ENCODE data around the gene AGBL4.

Gene AGBL4

DNA sequence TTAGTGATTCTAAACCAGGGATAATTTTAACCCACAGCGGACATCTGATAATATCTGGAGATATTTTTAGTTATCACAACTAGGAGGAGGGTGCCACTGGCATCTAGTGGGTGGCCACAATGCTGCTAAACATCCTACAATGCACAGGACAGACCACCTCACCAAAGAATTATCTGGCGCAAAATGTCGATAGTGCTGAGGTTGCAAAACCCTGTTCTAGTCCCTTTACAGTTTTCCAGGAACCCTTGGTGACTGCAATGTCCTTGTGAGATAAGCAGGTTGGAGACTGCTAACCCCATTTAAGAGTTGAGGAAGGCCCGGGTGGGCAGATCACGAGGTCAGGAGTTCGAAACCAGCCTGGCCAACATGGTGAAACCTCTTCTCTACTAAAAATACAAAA is 1083.9 kb downstream of the AGBL4 start:
- DNase-seq = no peak

GRCh38 chr1:48939042-48939441 is 1084.7 kb downstream of the AGBL4 start:
- no peak for DNase-seq

DNA sequence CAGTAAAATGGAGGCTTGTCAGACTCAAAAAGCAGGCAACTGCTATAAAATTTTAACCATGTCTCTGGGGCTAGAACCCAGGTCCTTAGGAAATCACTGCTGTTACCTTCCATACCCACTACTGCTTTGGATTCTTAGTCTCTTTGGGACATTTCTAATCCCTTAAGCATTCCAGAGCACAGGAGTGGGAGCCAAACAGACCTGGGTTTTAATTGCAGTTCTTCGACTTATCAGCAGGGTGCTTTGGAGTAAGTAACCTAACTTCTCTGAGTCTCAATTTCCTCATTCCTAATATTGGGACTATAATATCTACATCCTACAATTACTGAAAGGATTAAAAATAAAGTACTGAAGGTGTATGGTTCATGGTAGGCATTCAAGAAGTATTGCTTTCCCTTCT is 1086.0 kb downstream of the AGBL4 start:
- no peak for DNase-seq

DNA sequence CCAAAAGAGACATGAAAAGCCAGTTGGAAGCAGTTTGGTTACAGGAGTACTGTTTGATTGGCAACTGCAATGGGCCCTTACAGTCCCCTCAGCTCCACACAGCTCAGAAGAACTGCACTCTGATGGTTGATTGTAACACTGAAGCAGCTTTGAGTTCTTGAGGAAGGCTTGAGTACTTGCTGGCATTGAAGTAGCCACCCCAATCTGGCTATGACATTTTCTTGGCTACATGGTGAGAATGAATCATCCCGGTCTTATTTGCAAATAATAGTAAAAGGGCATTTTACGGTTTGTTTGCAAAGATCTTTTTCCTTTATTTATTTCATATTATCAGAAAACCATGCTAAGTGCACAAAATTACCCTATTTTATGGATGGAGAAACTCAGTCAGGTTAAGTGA is 1087.3 kb downstream of the AGBL4 start:
- DNase-seq = no peak

GRCh38 chr1:48932366-48932765 is 1091.4 kb downstream of the AGBL4 start:
- DNase-seq = no peak

DNA sequence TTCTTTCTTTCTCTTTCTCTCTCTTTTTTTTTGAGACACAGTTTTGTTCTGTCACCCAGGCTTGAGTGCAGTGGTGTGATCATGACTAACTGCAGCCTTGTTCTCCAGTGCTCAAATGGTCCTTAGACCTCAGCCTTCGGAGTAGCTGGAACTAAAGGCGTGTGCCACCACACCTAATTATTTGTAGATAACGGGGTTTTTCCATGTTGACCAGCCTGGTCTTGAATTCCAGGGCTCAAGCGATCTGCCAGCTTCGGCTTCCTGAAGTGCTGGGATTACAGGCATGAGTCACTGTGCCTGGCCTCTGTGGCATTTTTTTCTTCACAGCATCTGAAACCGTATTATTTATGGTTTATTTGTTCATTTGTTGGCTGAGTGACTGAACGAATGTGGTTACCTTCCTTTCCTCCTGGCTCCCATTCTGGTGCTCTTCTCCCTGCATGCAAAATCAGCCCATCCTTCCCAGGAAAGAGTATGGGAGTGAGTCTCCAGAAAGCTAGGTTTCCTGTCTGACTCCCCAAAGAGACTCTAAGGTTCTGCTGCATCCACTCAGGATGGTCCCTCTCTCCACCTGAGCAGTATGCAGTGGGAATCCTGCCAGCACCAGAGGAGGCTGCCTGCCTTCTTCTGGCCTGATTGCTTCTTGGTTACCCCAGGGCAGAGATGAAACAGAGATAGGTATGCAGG is 1092.1 kb downstream of the AGBL4 start:
- DNase-seq = no peak

DNA sequence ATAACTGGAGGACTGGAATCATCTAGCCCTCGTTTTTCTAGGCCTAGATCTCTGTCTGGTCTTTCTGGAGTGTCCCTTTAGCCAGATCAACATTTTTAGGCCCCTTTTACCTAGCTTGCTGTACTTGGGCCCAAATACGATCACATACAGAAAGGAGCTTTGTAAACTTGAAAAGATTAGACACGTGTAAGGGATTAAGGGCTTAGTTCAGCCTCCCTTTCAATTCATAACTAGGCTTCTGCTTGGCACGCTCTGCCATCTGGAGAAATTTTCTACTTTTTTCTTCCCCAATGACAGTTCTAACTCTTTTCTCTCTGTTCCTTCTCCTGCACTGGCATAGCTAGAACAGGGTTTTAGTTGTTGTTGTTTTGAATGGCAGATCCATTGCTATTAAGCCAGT is 1093.7 kb downstream of the AGBL4 start:
- DNase-seq = no peak

DNA sequence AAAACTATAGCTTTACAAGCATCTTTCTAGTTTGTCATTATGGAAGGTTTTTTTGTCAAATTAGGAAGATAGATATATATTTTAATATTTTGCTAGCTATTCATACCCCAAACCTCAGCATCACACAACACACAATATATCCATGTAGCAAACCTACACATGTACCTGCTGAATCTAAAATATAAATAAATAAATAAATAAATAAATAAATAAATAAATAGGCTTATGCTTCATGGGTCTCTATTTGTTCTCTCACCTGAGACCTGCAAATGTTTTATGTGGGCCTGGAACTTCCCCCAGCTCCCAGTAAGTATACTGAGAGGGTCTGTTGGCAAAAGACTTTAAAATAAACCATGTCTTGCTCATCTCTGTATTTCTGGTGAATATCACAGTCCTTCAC is 1099.7 kb downstream of the AGBL4 start:
- DNase-seq = no peak

DNA sequence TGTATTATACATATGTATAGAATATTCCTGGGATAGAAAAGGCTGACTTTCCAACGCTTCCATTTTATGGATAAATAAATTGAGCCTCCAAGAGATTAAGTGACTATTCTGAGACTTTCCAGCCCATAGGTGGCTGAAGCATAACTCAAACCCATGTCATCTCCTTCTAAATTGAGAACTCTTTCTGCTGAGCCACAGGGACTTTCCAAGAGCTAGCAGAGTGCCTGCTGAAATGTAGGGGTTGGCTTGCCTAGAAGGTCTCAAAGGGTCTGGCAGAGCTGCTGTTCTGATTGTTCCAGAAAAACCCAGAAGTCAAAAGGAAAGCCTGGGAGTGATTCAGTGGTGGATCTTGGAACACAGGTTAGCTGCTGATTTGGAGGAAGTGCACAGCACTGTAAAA is 1100.6 kb downstream of the AGBL4 start:
- no peak for DNase-seq

GRCh38 chr1:48920851-48921250 is 1102.9 kb downstream of the AGBL4 start:
- no peak for DNase-seq

GRCh38 chr1:48917901-48918603 is 1105.7 kb downstream of the AGBL4 start:
- DNase-seq = no peak

GRCh38 chr1:48917070-48917454 is 1106.7 kb downstream of the AGBL4 start:
- DNase-seq = no peak

DNA sequence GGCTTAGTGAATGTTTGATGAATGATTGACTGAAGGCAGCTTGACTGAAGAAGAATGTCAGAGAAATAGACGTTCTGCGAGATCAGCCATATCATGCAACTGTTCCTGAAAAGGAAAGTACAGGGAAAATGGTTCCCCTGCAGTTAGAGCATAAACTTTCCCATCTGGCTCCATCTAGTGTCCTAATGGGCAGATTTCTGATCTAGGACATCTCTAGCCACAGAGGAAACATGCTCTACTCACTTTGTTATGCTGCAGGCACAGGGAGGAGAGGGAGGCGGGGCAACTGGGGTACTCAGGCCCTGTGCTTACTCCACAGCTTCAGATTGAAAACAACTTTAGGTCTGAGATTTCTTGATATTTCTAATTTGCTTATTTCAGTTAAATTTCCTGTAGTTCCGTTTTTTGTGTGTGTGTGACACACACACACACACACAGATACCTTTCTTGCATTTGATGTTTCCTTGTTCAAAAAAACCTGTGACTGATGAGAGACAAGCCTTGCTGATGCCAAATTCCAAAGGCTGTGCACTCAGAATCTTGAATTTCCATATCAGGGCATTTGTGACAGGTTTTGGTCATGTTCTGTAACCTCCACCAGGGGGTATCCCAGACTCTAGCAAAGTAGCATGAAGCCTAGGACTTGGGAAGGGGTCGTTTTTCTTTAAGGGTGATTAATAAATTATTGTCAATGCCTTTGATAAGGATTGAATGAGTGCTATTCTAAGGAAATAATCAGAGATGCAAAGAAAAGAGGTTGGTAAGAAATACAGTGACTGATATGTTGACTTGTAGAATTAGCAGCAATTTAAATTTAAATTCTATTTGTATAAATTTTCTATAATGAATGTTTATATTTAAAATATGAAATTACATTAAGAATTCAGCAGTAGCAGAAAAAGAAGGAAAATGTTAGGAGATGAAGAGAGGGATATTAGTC is 1107.4 kb downstream of the AGBL4 start:
- peak; percentile 50 for DNase-seq

DNA sequence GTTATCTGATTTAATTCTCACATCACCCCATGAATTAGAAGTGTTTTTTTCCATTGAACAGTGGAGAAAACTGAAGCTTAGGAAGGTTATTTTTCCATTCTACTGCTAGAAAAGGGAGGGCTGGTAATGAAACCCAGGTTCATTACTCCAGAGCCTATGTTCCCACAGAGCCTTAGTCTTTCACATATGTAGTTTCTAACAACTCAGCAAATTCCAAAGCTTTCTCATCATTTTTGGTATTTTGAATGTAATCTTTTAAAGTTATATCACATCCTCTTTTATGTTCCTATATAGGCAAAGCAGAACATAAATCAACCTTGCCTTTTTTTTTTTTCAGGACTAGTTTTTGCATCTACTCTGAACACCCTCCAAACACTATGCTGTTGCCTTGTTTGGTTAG is 1115.1 kb downstream of the AGBL4 start:
- no peak for DNase-seq

GRCh38 chr1:48906729-48907128 is 1117.0 kb downstream of the AGBL4 start:
- DNase-seq = no peak

DNA sequence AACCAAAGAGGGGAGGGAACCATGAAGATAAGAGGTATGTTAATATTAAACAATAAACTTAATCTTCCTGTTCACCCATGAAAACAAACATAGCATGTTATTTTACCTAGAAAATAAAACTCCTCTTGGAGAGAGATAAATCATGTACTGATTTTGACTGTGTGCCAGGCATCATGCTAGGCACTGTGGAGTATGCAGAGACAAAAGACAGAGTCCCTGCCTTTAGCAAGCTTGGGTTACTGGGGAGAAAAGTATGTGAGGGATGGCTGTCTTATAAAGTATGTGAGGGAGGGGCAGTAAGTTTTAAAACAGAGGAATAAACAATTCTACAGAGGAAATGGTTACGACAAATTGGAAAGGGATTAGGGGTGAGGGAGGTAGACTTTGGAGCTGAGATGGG is 1117.6 kb downstream of the AGBL4 start:
- DNase-seq = no peak

GRCh38 chr1:48903291-48903690 is 1120.5 kb downstream of the AGBL4 start:
- no peak for DNase-seq

- DNase-seq = no peak
Measured at GRCh38 chr1:48898894-48899293, 1124.9 kb downstream of the AGBL4 start.

DNA sequence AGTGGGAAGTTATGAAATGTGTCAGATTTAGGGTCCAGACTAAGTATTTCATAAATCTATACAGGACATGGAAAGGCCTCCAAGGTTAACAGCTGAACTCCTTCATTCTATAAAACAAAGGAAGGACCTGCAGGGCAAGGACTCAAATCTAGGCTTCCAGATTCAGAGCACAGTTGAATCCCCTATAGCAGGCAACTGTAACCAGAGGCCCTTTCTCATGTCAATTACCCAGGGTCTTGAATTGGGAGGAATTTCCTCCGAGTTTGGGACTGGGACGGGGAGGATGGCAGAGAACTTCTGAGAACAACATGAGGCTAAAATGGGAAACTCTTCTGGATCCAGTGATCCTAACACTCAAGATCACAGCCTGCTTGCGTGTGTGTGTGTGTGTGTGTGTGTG is 1134.1 kb downstream of the AGBL4 start:
- no peak for DNase-seq

- DNase-seq = no peak
Measured at GRCh38 chr1:48889082-48889481, 1134.7 kb downstream of the AGBL4 start.

DNA sequence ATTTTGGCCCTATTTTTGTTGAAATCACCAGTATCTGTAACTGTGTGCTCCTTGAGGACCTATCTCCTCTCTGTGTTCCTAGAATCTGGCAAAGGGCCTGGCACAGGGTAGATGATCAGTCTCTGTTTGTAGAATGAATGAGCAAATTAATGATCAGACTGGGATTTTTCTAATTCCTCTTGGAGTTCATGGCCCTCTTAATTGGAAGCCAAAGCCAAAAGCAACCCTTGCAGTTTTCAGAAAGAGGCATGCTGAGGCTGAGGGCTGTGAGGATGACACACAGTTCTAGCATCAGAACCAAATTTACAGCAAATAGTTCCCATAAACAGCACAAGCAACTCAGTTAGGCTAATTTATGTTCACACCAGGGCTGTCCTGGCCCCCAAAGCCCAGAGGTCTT is 1136.0 kb downstream of the AGBL4 start:
- no peak for DNase-seq

DNA sequence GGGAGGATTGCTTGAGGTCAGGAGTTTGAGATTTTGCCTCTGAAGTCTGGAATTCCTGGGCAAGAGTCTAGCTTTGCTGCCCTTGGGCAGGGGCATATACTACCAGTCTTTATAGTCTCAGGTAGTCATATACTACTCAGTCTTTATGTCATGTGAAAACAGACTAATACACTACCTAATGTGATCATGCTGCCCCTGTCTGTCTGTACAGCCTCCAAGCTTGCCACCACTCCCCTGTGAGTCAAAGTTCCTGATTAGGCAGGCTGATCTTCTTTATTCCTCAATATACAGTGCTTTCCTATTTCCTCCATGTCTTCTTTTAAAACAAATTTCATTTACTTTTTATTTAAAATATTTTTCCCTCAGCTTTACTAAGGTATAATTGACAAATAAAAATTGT is 1141.7 kb downstream of the AGBL4 start:
- DNase-seq = no peak

GRCh38 chr1:48878191-48878940 is 1145.4 kb downstream of the AGBL4 start:
- no peak for DNase-seq
